HK-2 (cell line): ENCODE measurements around the gene ESRP2.

Experiments used
- DNase-seq: peaks from one replicate; pipeline ENCODE4 v3.0.0-alpha.2; 2018; ENCODE audit not compliant: unreplicated experiment

The ESRP2 gene

GRCh38 chr16:68237243-68238028 lies 1.5 kb upstream of the ESRP2 start:
- peak; percentile 99 for DNase-seq

- no peak for DNase-seq
Measured at GRCh38 chr16:68236826-68237242, 907 bp upstream of the ESRP2 start.

- DNase-seq: peak; percentile 88
Measured at GRCh38 chr16:68236137-68236825, 354 bp upstream of the ESRP2 start.

DNA sequence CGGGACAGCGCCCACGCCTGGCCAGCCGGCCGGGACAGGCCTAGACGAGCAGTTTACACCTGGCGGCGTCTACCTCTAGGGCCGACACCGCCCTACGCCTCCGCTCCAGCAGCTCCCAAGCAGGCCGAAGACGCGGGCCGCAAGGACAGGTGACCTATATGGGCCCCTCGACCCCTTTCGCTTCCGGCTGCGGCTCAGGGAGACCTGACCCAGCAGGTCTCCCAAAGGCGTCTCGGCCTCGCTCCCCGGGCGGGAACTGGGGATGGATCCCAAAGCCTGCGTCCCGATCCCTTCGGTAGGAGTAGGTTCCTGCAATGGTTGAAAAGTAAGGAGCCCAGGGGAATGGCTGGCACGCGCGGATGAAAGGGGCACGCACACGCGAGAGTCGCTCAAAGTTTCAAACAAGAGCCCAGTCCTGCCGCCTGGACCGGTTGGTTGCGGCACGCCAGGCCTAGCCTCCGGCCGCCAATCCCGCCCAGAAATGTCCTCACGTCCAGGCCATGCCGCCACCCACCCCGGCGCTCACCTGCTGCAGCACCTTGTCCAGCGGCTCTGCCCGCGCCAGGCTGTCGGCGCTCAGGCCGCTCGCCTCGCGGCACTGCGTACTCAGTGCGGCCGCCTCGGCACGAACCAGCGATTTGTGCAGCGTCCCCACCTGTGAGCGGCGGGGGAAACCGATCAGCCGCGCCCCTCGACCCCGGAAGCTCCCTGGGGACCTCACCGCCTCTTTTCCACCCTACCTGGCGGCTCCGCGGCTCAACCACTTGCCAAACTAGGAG lies 630 bp downstream of the ESRP2 start:
- DNase-seq: peak; percentile 66

DNA sequence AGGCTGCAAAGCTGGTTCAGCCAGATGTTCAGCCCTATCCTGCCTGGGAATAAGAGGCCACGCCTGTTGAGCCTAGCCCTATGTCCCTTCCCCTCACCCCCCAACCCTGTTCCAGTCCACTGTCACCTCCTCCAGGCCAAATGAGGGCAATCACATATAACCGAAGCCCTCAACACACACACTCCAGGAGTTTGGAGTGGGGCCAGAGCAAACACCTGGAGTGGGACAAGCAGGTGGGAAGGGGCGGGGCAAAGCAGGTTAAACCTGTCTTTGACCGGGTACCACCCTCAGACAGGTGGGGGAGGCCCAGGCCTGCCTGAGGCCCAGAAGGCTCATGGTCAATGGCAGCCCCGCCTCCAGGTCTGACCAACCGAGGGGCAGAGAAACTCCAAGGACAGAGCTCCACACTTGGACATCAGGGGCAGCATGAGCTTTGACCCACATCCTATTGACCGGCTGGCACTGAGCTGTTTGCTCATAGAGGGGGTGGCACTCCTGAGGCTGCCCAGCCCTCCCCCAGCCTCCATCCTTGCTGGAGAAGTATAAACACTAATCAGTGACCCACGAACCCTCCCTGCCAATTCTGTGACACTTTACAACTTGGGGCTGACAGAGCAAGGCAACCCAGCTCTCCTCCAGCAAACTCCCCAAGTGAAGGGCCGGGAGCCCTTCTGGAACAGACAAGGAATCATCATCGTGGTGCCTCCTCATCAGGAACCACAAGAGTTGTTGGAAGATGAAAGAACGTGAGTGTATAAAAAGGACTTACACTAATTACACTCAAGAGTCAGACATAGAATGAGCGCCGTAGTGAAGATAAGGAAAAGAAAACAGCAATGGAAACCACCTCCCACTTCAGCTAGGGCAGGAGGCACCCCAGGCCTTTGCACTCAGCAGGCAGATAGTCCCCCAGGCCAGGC lies 1.5 kb downstream of the ESRP2 start:
- DNase-seq: no peak

- DNase-seq: no peak
Measured at GRCh38 chr16:68233835-68234187, 2.1 kb downstream of the ESRP2 start.

- no peak for DNase-seq
Measured at GRCh38 chr16:68233085-68233834, 2.7 kb downstream of the ESRP2 start.

DNA sequence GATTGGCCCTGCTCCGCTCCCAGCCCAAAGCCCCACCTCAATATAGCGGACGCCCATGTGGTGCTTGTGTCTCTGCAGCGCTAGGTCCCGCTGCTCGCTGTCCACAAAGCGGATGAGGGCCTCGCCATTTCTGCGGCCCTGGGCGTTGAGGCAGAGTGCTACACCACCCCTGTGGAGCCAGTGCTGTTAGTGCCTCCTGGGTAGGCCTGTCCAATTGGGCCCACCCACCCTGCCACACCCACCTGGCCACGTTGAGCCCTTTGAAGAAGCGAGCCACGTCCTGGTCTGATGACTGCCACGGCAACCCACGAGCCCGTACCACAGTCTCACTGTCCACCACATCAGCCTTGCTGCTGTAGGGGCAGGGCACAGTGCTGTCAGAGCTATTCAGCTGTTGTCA lies 3.6 kb downstream of the ESRP2 start:
- DNase-seq: no peak

- no peak for DNase-seq
Measured at GRCh38 chr16:68231384-68232136, 4.4 kb downstream of the ESRP2 start.

DNA sequence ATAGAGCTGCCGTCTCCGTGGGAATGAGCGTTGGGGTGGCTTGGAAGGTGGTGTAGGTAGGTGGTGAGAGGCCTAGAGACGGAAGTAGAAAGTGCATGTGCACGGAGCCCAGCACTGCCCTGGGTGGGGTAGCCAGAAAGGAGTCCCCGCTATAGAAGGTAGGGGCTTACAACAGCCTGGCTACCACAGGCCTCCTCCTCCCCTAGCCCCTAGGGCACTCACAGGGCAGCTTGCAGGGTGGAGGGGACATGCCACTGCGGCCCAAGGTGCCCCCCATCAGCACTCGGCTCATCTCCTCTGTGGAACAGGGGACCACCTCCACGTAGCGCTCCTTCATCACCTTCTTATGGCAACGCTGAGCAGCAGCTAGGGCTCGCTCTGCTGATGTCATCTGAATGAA lies 5.0 kb downstream of the ESRP2 start:
- DNase-seq: no peak

DNA sequence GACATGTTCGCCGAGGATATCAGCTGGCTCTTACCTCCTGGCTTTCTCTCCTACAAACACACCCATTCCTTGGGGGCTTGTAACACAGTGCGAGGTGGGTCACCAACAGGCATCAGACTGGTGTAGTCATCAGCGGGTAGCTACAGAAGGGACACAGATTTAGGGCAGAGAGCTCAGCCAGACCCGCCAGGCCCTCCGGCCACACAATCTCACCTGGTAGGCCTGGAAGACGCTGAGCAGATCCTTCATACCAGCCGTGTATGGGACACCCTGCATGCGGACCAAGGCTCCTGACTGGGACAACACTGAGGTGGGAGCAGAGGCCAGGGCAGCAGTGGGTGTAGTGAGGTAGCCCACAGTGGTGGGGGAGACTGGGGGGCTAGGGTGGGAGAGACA lies 5.8 kb downstream of the ESRP2 start:
- no peak for DNase-seq

DNA sequence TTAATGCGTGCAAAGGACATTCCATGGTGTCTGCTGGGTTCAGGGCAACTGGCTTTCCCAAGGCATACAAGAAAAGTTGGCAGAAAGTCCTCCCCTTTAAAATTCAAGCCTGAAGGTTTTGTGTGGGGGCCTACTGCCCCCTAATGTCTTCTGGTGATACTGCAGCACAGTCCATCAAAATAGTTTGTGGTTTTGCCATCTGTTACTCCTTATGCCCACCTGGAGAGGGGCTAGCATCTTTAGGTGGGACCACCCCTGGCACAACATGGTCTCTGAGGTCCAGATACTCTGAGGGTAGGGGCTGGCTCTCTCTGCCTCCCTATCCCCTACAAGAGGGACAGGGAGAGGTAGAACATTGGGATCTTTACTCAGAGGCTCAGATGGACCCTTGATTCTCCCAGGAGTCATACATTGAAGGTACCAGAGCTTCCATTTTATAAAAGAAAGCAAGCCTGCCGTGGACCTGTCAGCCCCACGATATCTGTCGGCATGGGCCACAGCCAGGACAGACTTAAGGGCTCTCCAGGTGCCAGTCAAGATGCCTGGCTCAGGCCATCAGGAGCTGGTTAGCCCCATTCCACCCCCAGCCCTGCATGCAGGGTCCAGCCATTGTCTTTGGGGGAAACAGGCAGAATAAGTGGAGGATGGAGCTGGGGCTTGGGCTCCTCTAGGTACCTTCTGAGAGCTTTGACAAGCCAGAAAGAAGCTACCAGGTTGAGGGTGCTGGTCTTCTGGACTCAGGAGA lies 6.3 kb downstream of the ESRP2 start:
- DNase-seq: peak; percentile 54

- DNase-seq: no peak
Measured at GRCh38 chr16:68228652-68229051, 7.3 kb downstream of the ESRP2 start.

GRCh38 chr16:68227850-68228553 lies 7.9 kb downstream of the ESRP2 start:
- no peak for DNase-seq

DNA sequence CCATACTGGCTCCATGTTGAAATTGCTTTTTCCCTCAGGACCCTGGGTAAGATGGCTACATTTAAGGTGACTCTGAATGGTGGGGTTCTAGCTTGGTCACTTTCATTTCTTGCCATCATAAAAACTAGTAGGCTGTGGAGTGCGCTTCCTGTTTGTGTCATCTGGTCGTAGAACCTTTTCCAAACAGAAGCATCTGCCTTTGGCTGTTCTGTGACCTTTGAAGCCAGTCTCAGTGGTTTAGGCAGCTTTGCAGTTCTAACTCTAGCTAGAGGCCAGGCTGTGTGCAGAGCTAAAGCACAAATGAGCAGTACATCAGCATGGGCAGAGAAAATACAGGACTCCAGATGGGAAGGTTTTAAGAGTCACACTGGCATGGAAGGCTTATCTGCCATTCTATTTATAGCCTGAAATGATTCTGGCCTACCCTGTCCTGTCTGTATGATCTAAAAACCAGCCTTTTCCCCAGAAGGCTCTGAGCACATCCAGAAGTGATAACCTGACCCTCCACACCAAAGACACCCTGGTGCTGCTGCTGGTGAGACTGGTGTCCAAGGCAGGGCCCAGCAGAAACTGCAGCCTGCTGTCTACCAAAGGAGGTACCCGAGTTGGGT lies 8.6 kb downstream of the ESRP2 start:
- DNase-seq: no peak

DNA sequence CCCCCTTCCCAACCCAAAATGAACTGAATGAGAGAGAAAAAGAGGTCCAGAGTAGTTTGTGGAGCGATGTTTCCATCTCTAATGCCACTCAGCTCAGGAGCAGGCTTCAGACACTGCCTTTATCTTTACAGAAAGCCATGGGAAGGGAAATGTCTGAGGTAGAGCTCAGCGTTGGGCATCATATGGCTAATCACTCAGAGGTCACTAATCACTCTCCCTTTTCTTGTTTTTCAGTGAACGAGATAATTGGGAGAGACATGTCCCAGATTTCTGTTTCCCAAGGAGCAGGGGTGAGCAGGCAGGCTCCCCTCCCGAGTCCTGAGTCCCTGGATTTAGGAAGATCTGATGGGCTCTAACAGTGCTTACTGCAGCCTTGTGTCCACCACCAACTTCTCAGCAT lies 9.8 kb downstream of the ESRP2 start:
- no peak for DNase-seq

DNA sequence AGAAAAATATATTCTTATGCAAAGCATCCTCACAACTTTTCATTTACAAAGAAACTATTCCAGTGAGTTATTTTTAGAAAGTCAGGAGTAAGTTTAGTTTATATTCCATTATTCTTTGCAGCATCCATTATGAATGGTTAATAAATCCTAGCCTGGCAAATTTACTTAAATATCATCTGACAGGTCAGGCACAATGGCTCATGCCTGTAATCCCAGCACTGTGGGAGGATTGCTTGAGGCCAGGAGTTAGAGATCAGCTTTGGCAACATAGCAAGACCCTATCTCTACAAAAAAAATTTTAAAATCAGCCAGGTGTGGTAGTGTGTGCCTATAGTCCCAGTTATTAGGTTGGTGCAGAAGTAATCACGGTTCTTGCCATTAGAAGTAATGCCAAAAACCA lies 12.9 kb downstream of the ESRP2 start:
- no peak for DNase-seq

- DNase-seq: no peak
Measured at GRCh38 chr16:68219725-68220351, 16.1 kb downstream of the ESRP2 start.
